Fibroblast of peridontal ligament (primary cell): ENCODE data around the gene CCDC174.

Experiments used
- DNase-seq: peaks from one replicate; pipeline ENCODE4 v3.0.0-alpha.2; 2010; ENCODE audit errors: extremely low read depth

Gene CCDC174

GRCh38 chr3:14701676-14702075 is 50.1 kb downstream of the CCDC174 start:
- no peak for DNase-seq

GRCh38 chr3:14703128-14703750 is 51.7 kb downstream of the CCDC174 start:
- DNase-seq: no peak

GRCh38 chr3:14703791-14704190 is 52.2 kb downstream of the CCDC174 start:
- no peak for DNase-seq

DNA sequence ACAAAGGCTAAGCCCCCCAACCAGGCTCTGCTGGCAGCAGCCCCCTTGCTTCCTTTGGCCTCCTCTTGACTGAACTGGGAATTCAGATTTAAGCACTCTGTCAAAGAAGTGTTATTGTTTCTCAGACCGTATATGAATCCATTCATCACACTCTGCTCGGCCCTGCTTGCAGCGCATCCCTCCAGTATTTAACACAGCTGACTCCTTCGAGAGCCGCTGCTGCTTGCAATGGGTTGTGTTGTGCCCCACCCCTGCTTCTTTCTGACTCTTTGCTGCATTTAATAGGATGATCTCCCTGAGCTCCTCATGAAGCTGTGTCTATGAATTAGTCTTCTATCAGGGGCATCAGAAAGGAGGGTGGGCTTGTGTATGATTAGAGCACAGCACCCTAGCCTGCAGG is 54.5 kb downstream of the CCDC174 start:
- DNase-seq: no peak

DNA sequence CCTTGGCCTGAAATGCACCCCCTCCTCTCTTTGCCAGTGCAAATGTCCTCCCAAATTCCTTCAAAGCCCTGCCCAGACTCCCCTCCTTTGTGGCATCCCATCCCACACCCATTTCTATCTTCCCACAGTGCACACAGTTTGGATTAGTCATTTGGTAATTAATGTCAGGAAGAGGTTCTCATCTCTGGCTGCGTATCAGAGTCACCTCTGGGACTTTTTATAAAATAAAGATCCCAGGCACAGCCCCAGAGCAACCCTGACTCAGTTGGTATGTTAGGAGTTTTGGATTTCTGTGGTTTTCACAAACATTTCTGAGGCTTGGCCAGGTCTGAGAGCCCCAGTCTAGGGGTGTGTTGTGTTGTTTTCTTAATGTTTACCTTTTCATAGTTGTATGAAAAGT is 65.0 kb downstream of the CCDC174 start:
- no peak for DNase-seq

- DNase-seq: no peak
These were observed 65.7 kb downstream of the CCDC174 start for GRCh38 chr3:14717307-14717706.

DNA sequence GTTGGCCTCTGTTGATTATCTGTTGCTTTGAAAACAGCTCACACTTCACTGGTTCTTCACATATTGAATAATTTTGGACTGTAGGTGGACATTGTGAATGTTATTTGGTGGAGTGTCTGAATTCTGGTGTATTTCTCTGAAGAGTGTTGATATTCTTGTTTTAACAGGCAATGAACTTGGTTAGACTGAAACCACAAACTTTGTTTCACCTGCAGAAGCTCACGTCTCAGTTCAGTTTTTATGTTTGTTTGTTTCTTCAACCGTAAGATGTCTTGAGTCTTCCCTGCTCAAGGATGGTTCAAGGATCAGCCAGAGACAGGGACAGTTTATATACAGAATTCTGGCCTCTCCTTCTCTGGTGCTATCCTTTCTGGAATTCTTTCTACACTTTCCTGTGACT is 67.0 kb downstream of the CCDC174 start:
- no peak for DNase-seq

- DNase-seq: no peak
These were observed 67.4 kb downstream of the CCDC174 start for GRCh38 chr3:14719006-14719405.

DNA sequence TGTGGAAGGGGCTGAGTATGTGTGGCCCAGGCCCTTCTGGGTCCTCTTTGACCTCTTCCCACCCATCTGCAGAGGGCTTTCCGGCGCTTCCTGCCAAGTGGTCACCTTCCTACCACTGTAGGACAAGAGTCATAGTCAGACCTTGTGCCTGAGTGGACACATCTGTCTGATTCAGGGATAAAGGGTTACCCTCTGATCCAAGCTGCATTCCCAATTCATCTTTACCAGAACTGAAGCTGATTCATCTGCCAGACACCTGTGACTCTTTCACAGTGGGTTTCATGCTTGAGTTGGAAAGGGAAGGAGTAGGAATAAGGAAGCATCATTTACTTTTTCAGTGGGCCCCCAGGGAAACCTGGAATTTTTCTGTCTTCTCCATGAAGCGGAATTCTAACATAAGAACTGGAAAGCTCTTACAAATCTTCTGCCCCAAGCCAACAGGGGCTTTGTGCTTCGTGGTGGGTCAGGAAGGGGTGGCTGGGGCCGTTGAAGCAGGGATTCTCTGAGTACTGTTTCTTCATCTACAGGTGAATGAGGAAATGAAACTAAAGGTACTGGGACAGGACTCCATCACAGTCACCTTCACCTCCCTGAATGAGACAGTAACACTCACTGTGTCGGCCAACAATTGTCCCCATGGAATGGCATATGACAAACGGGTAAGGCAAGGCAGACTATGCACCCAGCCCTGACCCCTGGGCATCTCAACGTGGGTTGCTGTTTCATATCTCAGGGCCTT is 69.7 kb downstream of the CCDC174 start:
- DNase-seq: no peak
